Fibroblast of the aortic adventitia (primary cell): ENCODE results near the gene ERO1B. TPM values are rescaled to one million over a fixed set of nuclear protein-coding genes. Genes with fewer than 3 reads are reported as not detected.
A peak's percentile ranks its signal among the peaks of the same experiment; 100 is the strongest.

Experiments
- DNase-seq: peaks from one replicate; pipeline ENCODE4 v3.0.0-alpha.2; 2010; ENCODE audit warnings: low read depth
- H3K4me3 ChIP-seq: 2 replicates; pipeline ENCODE4 v1.5.1; 2011; ENCODE audit warnings: low read depth, mild to moderate bottlenecking, control low read depth, low read length, moderate library complexity
- CTCF ChIP-seq: IDR thresholded peaks from 2 replicates; pipeline ENCODE4 v1.5.1; 2011; ENCODE audit warnings: mild to moderate bottlenecking, low read length, control low read depth, inconsistent platforms; ENCODE audit not compliant: insufficient read depth
- total RNA-seq: library from RNA; depleted of rRNA; stranded (reverse); fragments of >200 nt; gene quantifications from 2 replicates; pipeline ENCODE4 v1.2.3, GENCODE V29; 2012; ENCODE audit warnings: low replicate concordance

The ERO1B gene
- total RNA-seq, 1 donor: 1.4 TPM

DNA sequence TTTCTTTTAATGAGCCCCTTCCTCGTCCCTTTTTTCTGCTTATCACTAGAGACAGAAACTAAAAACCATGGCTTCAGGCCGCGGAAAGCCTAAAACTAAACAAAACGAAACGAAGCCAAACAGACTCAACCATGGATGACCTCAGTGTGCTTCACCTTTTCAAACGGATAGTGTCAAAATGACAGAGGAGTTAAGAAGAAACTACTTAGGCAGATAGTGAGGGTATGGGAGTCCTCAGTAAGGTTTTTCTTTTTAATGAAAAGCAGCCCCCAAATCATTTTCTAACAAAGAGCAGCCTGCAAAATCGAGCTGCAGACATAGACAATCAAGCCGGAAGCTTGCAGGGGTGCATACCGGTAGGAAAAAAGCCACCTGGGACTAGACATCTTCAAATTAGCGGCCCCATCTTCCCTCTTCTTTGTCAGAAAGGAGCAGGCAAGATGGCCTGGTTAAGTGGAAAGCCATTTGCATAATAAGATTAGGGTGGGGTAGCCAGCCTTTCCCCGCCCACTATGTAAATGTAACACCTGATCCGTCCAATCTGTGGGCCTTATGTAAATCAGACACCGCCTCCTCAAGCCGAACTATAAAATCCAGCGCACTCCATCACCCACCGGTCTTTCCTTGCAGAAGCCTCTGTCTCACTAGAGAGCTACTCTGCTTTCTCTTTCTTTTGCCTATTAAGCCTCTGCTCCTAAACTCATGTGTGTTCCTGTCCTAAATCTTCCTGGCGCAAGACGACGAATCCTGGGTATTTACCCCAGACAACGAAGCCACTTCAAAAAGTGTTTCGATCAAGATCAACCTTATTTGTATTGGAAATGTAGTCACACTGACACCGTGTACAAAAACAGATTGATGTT is 6.2 kb upstream of the ERO1B start:
- DNase-seq: no peak

GRCh38 chr1:236287356-236287755 is 5.6 kb upstream of the ERO1B start:
- DNase-seq: no peak
- TF ChIP-seq CTCF: no peak
- H3K4me3 ChIP-seq: no peak overlapping the region

More for the DNA sequence above, 6.2 kb upstream of the ERO1B start:
- no peak overlapping the region for H3K4me3 ChIP-seq
- TF ChIP-seq CTCF: no peak

DNA sequence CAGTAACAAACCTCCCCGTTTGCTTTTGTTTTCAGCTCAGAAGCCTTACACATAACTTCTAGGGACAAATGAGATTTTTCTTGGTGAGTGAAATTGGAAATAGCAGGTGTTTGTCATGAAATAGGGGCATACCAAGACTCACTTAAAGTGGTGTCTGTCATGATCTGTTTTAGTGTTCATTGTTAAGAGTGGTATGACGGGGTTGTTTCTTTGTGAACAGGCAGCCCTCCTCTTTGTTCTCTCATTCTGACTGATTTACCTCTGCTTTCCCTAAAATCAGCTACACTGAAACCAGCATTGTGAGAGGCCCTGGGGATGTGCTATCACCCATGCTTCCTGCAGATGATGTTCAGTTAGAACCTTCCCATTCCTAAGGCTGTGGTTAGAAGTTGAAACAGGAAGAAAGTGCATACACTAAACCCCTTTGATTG is 2.5 kb upstream of the ERO1B start:
- DNase-seq: no peak
- TF ChIP-seq CTCF: no peak

DNA sequence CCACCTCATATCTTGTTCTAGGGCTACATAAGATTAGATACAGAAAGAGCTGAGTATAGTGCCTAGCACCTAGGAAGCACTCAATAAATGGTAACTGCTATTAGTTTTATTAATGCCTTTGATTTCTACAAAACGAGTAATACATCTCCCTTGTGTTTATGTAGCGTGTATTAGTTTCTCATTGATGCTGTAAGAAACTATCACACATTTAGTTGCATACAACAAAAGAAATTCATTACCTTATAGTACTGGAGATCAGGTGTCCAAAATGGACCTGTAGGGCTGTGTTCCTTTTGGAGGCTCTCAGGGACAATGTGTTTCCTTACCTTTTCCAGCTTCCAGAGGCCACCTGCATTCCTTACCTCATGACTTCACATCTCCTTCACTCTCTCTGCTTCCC is 961 bp upstream of the ERO1B start:
- no peak overlapping the region for H3K4me3 ChIP-seq
- TF ChIP-seq CTCF: no peak

More for the DNA sequence above, 2.5 kb upstream of the ERO1B start:
- no peak overlapping the region for H3K4me3 ChIP-seq

GRCh38 chr1:236282425-236282716 is 613 bp upstream of the ERO1B start:
- TF ChIP-seq CTCF: no peak
- no peak for DNase-seq
- peak overlapping the region; percentile 80 for H3K4me3 ChIP-seq

More for the DNA sequence above, 961 bp upstream of the ERO1B start:
- DNase-seq: no peak

DNA sequence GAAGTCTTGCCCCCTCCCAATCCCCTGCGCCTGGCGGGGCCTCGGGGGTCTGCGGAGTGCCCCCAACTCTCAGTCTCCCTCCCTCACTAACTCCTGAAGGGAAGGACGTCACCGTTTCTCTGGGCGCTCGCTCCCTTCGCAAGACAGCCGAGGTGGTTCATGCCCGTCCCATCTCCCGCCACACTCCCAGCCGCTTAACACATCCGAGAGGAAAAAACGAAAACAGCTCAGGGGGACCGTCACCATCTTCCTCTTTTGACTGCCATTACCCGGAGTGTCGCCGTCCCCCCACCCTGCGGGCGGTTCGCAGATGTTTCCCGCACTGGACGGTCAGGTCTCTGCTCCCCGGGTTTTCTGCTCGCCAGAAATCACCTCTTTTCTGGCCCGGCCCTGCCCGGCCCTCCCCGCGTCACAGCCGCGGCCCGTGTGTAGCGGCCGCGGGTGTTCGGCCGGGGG is 532 bp downstream of the ERO1B start:
- TF ChIP-seq CTCF: no peak
- peak; percentile 11 for DNase-seq
- H3K4me3 ChIP-seq: peak overlapping the region; percentile 80
